ENCODE results near the gene MGST3. TPM values are rescaled to one million over a fixed set of nuclear protein-coding genes. Genes with fewer than 3 reads are reported as not detected.

Gene MGST3
- total and polyA plus RNA-seq, 2 of the 13 experiments (the other 11 are each of a cell fraction or from before 2014, with no cell fraction given), result 59.7 to 61.2 TPM

GRCh38 chr1:165639821-165640623 lies 9.0 kb downstream of the MGST3 start (continued):
- TF ChIP-seq ZNF574 (CRISPR knock-in tag; IDR thresholded peaks at IDR 0.05) (no peak), NPAS2 (CRISPR knock-in tag; IDR thresholded peaks at IDR 0.05; ENCODE audit: borderline replicate concordance) (no peak), SMARCE1 (IDR thresholded peaks at IDR 0.05; ENCODE audit: borderline replicate concordance) (no peak), ZSCAN29 (CRISPR knock-in tag; conservative IDR thresholded peaks at IDR 0.05) (no peak), ZNF230 (CRISPR knock-in tag; IDR thresholded peaks at IDR 0.05) (no peak), ZNF124 (CRISPR knock-in tag; IDR thresholded peaks at IDR 0.05) (no peak), ZSCAN12 (CRISPR knock-in tag; IDR thresholded peaks at IDR 0.05) (no peak), BRCA1 (CRISPR knock-in tag; IDR thresholded peaks at IDR 0.05) (no peak)

GRCh38 chr1:165641231-165641987 lies 10.4 kb downstream of the MGST3 start:
- no peak for FAIRE-seq
- in situ Hi-C loops (cut with HindIII; ENCODE audit: extremely low pct_ligation_motif_present, low pct_unique_long_range_greater_than_20kb), result no loop called here
- no TSS peak for BruUV-seq (replicated peaks)
- TF ChIP-seq ARNT (IDR thresholded peaks at IDR 0.05), result no peak
- TF ChIP-seq ZNF18 (CRISPR knock-in tag; IDR thresholded peaks at IDR 0.05; ENCODE audit: insufficient replicate concordance), result no peak
- no peak for TF ChIP-seq ZNF574 (CRISPR knock-in tag; IDR thresholded peaks at IDR 0.05)
- TF ChIP-seq RXRA (CRISPR knock-in tag; IDR thresholded peaks at IDR 0.05), result no peak

More at GRCh38 chr1:165641231-165641987, 10.4 kb downstream of the MGST3 start:
- DNase-seq (ENCODE audit: low spot score) (no peak), ATAC-seq (no peak)
- H3K27me3 ChIP-seq (ENCODE audit: control insufficient read depth in 1 of 2, insufficient read depth in 2 of 2, low read length in 2 of 2), result no peaks in the 10 kb centered on the region
- intact Hi-C loops (cut with micrococcal nuclease; ENCODE audit: unreplicated experiment), result no loop called here
- no peaks in the 10 kb centered on the region for H3K79me2 ChIP-seq (ENCODE audit: insufficient read depth, low read length)
- POLR2A ChIA-PET, result no interaction called here
- no peak overlapping the region for H3K4me3 ChIP-seq (replicated peaks in 1 of 3; ENCODE audit: insufficient read depth in 1 of 3, low read depth in 2 of 3, low read length in 3 of 3)
- no peaks in the 10 kb centered on the region for H3K9me3 ChIP-seq (ENCODE audit: low read length)
- no peak overlapping the region for H3K9ac ChIP-seq (ENCODE audit: insufficient read depth, low read depth, low read length)
- H3K27ac ChIP-seq (ENCODE audit: extremely low read length, insufficient read depth, low read length), result no peak overlapping the region
- no peak overlapping the region for H2AFZ ChIP-seq (ENCODE audit: low read length)
- H3K4me2 ChIP-seq (ENCODE audit: low read depth, low read length), result no peak overlapping the region
- H4K20me1 ChIP-seq (ENCODE audit: insufficient read depth, low read length), result no peaks in the 10 kb centered on the region
- 88% methylated on average over 2 of the region's 2 CpGs for WGBS (ENCODE audit: low lambda C conversion rate)
- CTCF ChIA-PET (ENCODE audit: low intra/inter-chr PET ratio, low total read pairs), result no interaction called here
- peaks cover 30% of the 10 kb centered on the region for H3K4me1 ChIP-seq (ENCODE audit: insufficient read depth, low read length)
- no peaks in the 10 kb centered on the region; a peak in 1 of 5 replicates for H3K36me3 ChIP-seq (replicated peaks in 1 of 2; ENCODE audit: control insufficient read depth in 1 of 2, insufficient read depth in 2 of 2, low read length in 2 of 2)
